T-helper 1 cell (primary cell): ENCODE data around the gene SRCAP.
A peak's percentile ranks its signal among the peaks of the same experiment; 100 is the strongest.

Source experiments
- DNase-seq, 5 donors: peaks; one replicate each; pipeline ENCODE4 v3.0.0-alpha.2; 2012 to 2020
- total RNA-seq, 4 donors: gene quantifications; one replicate each; lab custom pipeline; 2026; lab: John Stamatoyannopoulos, UW

Gene SRCAP
- total RNA-seq = 15.8 to 20.9 (median 19.9) reads per million in 4 donors

DNA sequence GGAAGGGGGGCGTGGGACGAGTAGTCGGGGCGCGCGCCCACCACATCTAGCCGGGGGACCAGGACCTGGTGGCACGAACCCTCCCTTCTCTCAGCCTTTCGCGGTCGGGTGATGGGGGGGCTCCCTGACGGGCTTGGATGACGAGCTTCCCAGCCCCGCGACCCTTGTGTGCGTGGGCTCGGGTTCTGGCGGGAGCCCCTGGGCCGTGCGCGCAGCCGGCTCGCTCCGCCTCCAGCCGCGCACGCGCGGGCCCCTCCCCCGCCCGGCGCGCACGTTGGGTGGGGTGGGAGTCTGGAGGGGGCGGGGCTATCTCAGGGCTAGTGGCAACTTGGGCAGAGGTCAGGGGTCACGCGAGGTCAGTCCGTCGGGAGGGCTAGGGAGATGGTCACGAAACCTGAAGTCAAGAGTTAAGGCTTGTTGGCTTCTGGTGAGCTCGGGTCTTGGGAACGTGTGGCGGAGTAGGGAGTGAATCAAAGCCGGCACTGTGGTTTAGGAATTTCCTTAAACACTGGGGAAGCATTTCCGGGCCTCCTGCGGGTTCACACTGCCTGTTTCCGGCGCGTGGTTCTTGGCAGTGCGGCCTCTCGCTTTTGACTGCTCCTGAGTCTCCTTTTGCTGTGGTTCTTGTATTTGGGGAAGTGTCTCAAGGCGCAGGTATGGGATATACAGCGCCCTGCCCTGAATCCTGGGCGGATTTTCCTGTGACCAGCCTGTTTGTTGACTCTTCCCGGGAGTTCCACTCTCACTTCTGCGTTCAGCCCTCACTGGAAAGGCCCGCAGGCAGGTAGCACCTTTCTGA lies at the start of gene SRCAP:
Gene SRCAP, plus strand, starts transcription at position 356 of the 799 bp plus-strand sequence. CDS start 1,654 bp downstream, outside the sequence.
- DNase-seq = peak; percentile 54 to 87 (median 67)

DNA sequence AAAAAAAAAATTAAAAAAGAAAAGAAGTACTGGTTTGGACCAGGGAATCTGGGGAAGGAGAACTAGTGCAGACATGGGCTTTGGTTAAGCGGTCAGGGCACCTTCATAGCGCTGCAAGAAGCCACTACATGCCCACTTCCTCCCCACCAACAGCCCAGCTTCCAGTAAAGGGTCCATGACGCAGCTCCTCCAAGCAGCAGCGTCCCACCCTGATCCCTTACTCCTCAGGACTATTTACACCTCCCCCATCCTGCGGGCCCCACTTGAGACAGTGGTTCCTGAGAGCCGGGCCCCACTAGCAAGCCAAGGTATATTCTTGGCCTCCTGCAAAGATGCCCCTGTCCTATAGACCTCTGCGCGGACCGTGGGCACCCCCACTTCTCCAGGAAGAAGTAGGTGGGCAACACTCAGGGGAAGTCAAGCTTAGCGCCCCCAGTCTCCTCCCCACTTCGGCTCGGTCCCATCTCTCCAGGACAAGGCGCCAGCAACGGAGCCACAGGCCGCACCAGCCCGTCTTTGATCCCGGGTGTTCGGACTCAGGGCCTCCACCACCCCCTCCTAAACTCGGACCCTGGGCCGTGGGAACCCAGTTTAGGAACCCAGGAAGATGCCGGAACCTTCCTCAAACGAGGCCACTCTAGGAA lies 49.1 kb upstream of the SRCAP start:
- DNase-seq = peak in 1 of 5 donors; percentile 44

- DNase-seq = peak; percentile 96 to 100 (median 98)
These were observed 48.4 kb upstream of the SRCAP start, which contains the start of gene PRR14 for GRCh38 chr16:30650369-30651123. PRR14 (plus strand) TSS chr16:30650960; CDS start chr16:30651646, 686 bp downstream.

DNA sequence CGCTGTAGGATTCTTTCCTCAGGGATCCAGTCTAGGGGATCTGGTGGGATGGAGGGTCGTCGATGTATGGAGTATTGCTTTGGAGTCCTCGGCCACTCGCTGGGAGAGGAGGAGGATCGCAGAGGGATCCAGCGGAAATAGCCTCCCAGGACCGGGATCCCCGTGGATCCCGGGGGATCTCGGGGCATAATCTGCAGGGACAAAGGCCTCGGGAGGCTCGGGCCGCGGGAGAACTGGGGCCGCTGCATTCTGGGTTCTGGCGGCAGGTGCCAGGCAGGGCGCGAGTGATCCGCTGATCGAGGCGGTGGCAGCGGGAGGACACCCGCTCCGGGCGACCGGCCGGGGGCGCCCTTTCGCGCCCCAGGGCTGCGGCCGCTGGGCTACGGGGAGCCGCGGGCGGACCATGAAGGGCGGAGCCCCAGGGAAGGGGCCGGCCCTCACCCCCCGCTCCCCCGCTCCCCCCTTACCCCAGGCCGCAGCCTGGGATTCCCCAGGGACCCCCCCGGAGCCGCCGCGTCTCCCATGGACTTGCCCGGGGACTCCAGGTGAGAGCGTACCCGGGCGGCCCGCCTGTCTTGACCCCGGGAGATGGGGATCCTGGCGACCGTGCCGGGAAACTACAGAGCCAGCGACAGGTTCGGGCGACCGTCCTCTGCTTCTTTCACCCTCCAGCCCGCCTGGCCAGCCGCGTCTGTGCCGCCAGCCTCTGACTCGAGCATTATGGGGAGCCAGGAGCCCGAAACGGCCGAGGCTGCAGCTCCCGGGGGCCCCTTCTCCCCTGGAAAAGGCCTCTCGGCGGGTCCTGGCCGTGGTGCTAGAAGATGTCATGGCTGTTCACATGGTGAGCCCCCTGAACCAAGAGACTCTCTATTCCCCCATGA lies 47.6 kb upstream of the SRCAP start:
- peak; percentile 65 to 86 (median 73) for DNase-seq

GRCh38 chr16:30652005-30652296 lies 47.0 kb upstream of the SRCAP start:
- no peak for DNase-seq

GRCh38 chr16:30652718-30653117 lies 46.3 kb upstream of the SRCAP start:
- no peak for DNase-seq

GRCh38 chr16:30654856-30655255 lies 44.1 kb upstream of the SRCAP start:
- DNase-seq = no peak

DNA sequence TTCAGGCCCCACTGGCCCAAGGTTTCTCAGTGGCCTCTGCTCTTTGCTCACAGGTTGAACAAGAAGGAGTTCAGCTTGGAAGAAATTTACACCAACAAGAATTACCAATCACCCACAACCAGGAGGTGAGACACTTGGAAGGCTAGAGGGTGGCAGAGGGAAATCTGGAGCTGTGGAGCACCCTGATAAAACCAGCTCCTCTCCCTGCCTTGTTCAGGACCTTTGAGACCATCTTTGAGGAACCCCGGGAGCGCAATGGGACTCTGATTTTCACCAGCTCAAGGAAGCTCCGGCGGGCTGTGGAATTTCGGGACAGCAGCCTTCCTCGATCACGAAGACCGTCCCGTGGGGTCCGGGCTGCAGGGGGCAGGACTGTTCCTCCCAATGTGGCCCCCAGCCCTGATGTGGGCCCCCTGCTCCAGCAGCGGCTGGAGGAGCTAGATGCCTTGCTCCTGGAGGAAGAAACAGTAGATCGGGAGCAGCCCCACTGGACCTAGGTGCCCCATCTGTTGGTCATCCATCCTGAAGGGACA lies 43.1 kb upstream of the SRCAP start:
- no peak for DNase-seq

DNA sequence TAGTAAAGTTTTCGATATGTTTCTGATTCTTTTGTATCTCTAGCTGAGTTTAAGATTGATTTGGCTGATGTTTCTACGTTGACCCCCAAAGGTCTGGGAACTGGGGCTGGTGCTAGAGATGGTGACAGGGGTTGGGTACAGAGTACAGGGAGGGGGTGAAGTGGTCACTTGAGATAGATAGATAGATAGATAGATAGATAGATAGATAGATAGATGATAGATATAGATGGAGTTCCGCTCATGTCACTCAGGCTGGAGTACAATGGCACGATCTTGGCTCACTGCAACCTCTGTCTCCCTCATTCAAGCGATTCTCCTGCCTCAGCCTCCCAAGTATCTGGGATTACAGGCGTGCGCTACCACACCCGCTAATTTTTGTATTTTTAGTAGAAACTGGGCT lies 42.6 kb upstream of the SRCAP start:
- DNase-seq = no peak

- no peak for DNase-seq
These were observed 41.8 kb upstream of the SRCAP start for GRCh38 chr16:30656974-30657865.

DNA sequence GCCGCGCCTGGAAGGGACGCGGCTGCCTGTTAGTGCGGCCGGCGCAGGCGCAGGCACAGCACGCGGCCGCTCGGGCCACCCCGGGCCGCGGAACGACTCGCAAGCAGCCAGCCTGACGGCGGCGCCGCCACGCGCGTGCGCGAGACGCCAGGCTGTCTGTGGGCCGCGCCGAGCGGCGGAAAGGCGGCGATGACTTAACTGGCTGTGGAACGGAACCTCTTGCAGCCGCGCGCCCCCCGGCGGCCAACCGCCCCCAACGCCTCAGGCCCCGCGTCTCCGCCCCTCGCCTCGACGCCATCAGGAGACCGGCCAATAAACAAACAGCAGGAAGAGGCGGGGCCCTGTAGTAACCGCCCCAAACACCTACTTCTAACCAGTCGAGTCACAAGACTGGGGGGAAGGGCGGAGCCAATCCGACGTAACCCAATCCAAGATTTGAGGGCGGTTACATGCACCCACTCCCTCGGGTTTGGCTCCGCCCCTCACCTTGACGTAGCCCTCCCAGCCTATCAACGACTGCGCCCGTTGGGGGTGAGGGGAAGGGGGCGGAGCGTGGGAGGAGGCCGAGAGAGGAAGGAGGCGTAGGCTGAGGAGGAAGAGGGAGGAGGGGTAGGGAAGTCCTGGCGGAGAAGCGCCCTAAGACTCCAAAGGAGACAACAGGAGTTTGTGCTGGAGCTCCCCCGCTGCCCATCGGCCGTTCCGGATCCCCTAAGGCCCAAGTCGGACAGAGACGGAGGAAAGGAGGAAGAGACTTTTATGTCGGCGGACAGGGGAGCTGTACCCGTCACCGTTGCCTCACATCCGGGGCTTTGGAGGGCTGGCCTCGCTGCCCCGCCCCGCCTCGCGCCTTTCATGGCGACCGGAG lies 40.9 kb upstream of the SRCAP start, which contains the start of gene FBRS:
Gene FBRS, plus strand, starts transcription at position 566 of the 865 bp plus-strand sequence. CDS start 1,088 bp downstream, outside the sequence.
- peak; percentile 100 for DNase-seq

- peak in 2 of 5 donors; percentile 65 to 93 for DNase-seq
These were observed 40.1 kb upstream of the SRCAP start for GRCh38 chr16:30658731-30659506.

DNA sequence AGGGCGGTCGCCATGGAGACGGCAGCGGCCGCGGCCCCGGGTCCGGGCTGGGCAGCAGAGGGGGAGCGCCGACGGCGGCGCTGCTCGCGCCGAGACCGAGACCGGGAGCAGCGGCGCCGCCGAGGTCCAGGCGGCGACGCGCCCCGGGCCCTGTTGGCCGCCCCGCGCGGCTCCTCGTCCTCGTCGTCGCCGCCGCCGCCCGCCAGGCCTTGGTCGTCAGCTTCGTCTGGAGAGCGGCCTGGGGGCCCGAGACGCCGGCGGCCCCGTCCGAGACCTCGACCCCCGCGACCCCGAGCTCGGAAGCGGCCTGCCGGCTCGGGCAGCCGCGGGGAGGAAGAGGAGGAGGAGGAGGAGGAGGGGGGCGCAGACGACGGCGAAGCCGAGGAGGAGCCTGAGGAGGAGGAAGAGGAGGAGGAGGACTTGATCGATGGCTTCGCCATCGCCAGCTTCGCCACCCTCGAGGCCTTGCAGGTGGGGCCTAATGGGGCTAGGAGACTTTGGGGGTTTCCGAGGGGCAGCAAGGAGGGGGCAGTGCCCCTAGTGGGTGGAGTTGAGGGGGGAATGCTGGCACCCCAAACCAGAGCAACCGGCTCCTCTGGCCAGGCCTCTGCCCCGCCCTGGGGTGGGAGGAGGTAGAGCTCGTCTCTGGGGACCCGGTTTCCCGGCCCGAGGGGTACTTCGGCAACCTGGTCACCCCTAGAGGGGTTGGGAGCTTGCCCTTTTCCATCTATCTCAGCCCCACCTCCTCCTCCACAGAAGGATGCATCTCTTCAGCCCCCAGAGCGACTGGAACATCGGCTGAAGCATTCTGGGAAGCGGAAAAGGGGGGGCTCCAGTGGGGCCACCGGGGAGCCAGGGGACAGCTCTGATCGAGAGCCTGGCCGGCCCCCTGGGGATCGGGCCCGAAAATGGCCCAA lies 39.2 kb upstream of the SRCAP start:
- DNase-seq = peak in 4 of 5 donors; percentile 26 to 47 (median 34)

GRCh38 chr16:30660424-30661261 lies 38.3 kb upstream of the SRCAP start:
- peak; percentile 49 to 84 (median 67) for DNase-seq

GRCh38 chr16:30662449-30662848 lies 36.5 kb upstream of the SRCAP start:
- no peak for DNase-seq

DNA sequence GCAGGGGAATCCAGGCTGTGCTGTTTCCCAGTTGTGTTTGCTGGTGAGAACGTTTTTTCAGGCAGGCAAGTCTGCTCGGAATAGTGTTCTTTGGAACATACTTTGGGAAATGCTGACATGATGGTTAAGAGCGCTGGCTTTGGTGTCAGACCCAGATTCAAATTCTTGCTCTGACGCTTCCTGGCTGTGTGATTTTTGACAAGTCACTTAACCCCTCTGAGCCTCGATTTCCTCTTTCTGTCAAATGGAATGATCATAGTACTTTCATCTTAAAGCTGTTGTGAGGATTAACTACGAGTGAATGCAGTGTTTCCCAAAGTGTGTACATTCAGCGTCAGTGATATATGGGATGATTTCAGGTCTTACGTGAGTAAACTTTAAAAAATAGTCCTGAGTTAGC lies 35.9 kb upstream of the SRCAP start:
- no peak for DNase-seq

GRCh38 chr16:30663820-30664219 lies 35.2 kb upstream of the SRCAP start:
- DNase-seq = no peak
